AG04449 (cell line): Measurements from ENCODE around the gene PTPN9.

Source experiments
- CTCF ChIA-PET: fragments of 350-600 bp; formaldehyde crosslinking; extraction: SDS; loops from one replicate; lab custom pipeline; 2021; ENCODE audit warnings: antibody characterized with exemption; lab: Yijun Ruan, JAX
- POLR2A ChIA-PET: fragments of 400-600, 350-600 bp; formaldehyde crosslinking; extraction: SDS; loops from one replicate; lab custom pipeline; 2020; ENCODE audit warnings: antibody characterized with exemption, inconsistent platforms; lab: Yijun Ruan, JAX
- DNase-seq: peaks from one replicate; pipeline ENCODE4 v3.0.0-alpha.2; 2010; ENCODE audit warnings: low read depth, low spot score
- H3K4me3 ChIP-seq: 2 replicates; pipeline ENCODE4 v1.5.1; 2011; ENCODE audit warnings: low read depth, mild to moderate bottlenecking, control low read depth, low read length
- TF ChIP-seq, protein P1 (sequence below): IDR thresholded peaks from one replicate; pipeline ENCODE4 v1.5.1; 2011; ENCODE audit warnings: mild to moderate bottlenecking, moderate library complexity, low read length, control low read depth, inconsistent platforms; ENCODE audit not compliant: insufficient read depth; ENCODE audit errors: missing control alignments

PTPN9 gene

DNA sequence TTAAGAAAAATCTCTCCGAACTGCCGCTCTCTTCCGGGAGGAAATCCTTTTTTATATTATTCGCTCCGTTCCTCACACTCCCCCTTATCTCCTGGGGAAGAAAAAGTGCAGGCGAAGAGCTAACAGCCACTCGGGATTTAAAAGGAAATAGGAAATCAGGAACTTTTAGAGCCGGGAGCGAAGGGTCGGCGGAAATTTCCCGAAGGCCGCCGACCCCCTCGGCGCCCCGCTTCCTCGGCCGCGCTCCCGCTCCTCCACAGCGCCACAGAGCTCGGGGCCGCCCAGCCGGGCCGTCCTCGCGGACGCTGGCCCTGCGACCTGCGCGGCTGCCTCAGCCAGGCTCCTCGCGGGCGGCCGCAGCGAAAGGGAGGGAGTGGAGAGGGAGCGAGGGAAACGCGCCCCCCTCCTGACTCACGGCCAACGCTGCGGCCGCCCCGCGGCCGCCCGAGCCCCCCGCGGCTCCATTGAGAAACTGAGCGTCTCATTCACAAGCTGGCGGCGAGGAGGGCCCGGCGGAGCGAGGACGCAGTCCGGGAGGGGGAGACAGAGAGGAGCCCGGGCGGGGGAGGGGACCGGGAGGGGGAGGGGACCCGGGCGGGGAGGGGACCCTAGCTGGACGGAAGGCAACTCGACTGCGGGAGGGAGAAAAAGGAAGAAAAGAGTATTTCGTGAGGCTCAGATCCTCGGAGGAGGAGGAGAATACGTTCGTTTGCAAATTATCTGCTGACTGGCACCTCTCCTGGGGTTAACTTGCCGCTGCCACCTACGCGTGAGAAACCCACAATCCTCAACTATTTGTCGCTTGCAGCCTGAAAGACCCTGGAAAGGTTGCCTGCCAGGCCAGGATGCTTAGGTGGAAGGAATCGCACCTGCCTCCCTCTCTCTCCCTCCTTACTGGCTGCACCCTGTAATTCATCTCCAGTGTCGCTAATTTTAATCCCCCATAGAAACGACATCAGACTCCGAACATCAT, at the start of gene PTPN9:
TSS of gene PTPN9 (minus strand) at position 368 of the 973 bp plus-strand sequence. CDS start 539 bp downstream, outside the sequence.
- H3K4me3 ChIP-seq, result peak within 1 kb of the TSS; percentile 69
- ChIA-PET CTCF (interaction anchor here (0.8 to 2.6 kb wide), 10 partner anchors 9 to 212 kb away, joined by 3 to 13 read pairs (median 3); no protein-coding TSS in a partner anchor), POLR2A (interaction anchor here (0.7 to 1.4 kb wide), 4 partner anchors 18 to 87 kb away, joined by 3 to 5 read pairs (median 4); partner anchors contain the start of gene SNX33)
- DNase-seq, result no peak
- TF ChIP-seq, protein P1, sequence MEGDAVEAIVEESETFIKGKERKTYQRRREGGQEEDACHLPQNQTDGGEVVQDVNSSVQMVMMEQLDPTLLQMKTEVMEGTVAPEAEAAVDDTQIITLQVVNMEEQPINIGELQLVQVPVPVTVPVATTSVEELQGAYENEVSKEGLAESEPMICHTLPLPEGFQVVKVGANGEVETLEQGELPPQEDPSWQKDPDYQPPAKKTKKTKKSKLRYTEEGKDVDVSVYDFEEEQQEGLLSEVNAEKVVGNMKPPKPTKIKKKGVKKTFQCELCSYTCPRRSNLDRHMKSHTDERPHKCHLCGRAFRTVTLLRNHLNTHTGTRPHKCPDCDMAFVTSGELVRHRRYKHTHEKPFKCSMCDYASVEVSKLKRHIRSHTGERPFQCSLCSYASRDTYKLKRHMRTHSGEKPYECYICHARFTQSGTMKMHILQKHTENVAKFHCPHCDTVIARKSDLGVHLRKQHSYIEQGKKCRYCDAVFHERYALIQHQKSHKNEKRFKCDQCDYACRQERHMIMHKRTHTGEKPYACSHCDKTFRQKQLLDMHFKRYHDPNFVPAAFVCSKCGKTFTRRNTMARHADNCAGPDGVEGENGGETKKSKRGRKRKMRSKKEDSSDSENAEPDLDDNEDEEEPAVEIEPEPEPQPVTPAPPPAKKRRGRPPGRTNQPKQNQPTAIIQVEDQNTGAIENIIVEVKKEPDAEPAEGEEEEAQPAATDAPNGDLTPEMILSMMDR, result peak; percentile 71

DNA sequence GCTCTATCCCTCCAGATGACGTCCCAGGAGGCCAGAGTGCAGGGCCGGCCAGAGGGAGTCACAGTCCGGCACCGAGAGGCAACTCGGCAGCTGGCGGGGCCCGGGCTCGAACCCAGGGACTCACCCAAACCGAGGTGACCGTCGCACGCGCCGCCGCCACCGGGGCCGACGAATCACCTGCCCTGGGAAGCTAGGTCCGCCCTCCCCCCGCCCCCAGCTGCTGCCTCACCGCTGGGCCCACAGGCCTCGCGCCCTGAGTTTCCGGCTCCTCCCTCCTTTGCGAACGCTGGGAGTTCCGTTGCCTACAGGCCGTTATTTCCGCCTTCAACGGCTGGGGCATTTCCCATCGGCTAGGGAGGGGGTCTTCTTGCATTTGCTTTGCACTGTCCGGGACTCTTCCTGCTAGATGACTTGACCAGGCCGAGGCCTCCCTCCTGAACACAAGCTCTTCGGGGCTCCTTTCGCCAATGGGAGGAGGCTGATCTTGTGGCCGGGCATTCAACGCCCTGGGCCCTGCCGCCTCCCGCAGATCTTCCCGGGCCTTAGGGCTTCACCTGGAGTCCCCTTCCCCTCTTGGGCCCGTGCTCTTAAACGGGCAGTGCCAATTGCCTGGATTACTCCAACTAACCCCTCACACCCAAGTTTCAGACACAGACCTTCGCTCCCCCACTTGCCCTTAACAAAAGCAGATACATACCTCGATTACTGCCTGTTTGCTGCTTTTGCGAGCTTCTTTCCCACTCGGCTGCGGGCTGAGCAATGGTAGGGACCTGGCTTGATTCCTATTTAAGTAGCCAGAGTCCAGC, 46.6 kb upstream of the PTPN9 start, which contains the start of gene SNUPN:
TSS of gene SNUPN (minus strand) at position 184 of the 806 bp plus-strand sequence. CDS start 4,674 bp downstream, outside the sequence.
- peak within 1 kb of the TSS; percentile 88 for H3K4me3 ChIP-seq
- CTCF ChIA-PET, result interaction anchor here (0.7 to 3.7 kb wide), 12 partner anchors 12 to 259 kb away, joined by 3 to 26 read pairs (median 3); partner anchors contain the start of genes IMP3 and MAN2C1
- TF ChIP-seq, protein P1, result no peak
- no peak for DNase-seq
- POLR2A ChIA-PET, result interaction anchor here (0.7 to 1.5 kb wide), 7 partner anchors 12 to 266 kb away, joined by 3 to 18 read pairs (median 4); partner anchors contain the start of genes IMP3, SIN3A and SNX33

DNA sequence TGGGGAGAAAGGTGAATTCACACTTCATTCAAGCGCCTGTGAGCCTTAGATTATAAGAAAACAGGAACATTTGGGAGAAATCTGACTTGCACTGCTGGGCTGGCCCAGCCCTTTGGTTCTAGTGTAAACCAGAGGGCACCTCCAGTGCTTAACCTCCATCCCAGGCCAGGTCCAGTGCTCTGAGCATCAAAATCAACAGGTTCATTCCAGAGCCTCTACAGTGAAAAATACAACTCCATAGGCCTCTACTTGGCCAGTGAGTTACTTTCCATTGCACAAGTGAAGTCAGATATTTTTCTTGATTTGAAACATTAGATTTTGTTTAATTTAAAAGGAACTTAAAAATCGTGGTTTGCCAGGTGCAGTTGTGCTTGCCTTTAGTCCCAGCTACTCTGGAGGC, 43.4 kb upstream of the PTPN9 start:
- DNase-seq, result no peak
- ChIA-PET CTCF (no interaction called here), POLR2A (no interaction called here)
- TF ChIP-seq, protein P1, result no peak
- H3K4me3 ChIP-seq, result no peak overlapping the region

DNA sequence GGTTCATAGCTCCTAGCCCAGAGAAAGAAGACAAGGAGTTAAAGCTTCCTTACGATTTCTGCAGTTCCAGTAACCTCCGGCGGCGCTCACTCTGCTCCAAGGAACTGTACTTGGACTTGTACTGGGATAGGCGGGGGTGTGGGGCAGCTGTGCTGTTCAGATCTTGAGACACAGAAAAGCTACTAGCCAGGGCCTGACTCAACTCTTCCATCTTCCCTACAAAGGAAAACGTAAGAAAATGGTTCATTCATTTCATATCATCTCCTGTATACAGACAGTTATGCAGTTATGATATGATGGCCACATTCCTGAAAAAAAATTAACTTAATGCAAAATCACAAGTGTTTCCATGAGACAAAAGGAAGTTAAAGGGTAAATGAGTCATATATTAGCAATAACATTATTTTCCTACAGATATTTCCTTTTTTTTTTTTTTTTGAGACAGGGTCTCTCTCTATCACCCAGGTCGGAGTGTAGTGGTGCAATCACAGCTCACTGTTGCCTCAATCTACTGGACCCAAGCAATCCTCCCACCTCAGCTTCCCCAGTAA, 41.8 kb upstream of the PTPN9 start:
- CTCF ChIA-PET, result interaction anchor here (0.7 to 1.8 kb wide), 19 partner anchors 11 to 253 kb away, joined by 3 to 7 read pairs (median 3); partner anchors contain the start of gene SNX33
- H3K4me3 ChIP-seq, result peak overlapping the region; percentile 46
- DNase-seq, result peak; percentile 67
- TF ChIP-seq, protein P1, result peak; percentile 40
- POLR2A ChIA-PET, result interaction anchor here (0.8 to 1.6 kb wide), 8 partner anchors 13 to 253 kb away, joined by 3 to 10 read pairs (median 4); partner anchors contain the start of genes IMP3 and MAN2C1

DNA sequence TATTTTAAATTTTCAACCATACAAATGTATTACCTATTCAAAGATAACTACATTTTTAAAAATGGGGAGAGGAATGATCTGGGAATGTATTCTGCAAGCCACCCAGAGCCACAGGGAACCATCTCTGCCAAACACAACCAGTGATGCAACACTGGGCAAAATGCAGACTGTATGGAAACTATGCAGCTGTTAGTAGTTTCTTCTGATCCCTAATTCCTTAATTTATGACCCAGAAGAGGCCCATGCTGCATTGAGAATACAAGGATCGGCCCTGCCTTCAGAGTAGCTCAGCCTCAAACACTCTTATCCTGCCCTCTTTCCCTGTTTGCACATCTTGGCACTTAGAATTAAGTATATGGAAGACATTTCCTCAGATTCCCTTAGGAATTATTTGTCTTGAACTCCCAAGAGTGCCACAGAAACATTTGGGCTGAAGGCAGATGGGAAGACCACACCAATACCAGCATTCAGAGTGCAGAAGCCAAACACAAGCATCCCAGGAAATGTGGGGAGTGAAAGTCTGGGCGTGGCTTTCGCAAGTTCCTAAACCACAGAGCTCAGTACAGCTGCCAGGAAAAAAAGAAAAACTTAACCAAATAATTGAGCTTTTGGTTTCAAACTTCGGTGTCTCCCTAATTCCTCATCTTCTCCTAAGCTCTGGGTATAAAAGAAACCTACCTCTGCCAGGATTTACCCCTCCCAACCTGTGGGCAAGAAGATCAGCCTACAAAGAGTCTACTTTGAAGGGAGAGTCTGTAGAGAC, 41.1 kb upstream of the PTPN9 start:
- no peak for DNase-seq
- ChIA-PET CTCF (interaction anchor here (0.6 to 1.8 kb wide), 21 partner anchors 10 to 252 kb away, joined by 3 to 7 read pairs (median 3); partner anchors contain the start of genes PTPN9 and SNX33), POLR2A (interaction anchor here (0.6 to 1.6 kb wide), 9 partner anchors 14 to 252 kb away, joined by 3 to 10 read pairs (median 4); partner anchors contain the start of genes IMP3 and MAN2C1)
- TF ChIP-seq, protein P1, result no peak
- peak overlapping the region; percentile 46 for H3K4me3 ChIP-seq
